Central memory CD4-positive, alpha-beta T cell (primary cell): ENCODE data around the gene CCDC136.
A peak's percentile ranks its signal among the peaks of the same experiment; 100 is the strongest.

ENCODE experiments used
- DNase-seq: peaks from one replicate; pipeline ENCODE4 v3.0.0; 2022
- total RNA-seq, 3 experiments: gene quantifications; one replicate each; lab custom pipeline; 2026; lab: John Stamatoyannopoulos, UW

Gene CCDC136
- 3.2 to 11.6 (median 9.1) reads per million in 3 experiments for total RNA-seq

DNA sequence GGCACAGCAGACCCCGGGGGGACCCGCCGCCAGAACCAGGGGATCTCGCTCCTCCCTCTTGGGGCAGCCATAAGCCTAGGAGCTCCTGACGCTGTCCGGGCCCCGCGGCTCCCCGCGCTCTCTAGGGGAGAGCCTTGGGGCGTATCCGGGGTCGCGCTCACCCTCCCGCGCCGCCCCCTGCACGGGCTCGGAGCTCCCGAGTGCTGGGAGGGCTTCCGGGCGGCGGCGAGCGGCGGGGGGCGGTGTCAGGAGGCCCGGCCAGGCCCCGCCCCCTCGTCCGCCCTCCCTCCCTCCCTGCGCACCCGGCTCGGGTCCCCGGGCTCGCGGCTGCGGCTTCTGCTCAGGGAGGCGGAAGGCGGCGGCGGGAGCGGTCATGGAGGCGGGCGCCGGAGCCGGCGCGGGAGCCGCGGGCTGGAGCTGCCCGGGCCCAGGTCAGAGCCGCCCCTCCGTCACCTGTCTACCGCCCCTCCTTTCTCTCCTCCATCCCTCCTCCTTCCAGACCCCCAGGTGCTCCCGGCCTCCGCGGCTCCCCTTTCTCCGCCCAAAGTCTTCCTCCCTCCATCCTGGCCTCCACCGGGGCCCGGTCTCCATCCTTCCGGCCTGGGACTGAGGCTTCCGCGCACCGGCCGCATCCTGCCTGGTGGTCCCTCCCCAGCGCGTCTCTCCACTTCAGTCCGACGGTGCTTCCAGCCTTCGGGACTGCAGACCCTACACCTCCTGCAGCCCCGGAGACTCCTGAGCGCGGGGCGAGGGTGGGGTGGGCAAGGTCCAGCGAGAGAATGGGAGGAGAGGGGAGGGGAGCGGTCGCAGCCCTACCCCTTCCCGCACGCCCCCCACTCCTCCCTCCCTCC is at the start of gene CCDC136:
Gene CCDC136, plus strand, starts transcription at position 848 of the 851 bp plus-strand sequence. CDS start 444 bp downstream, outside the sequence.
- peak; percentile 76 for DNase-seq

GRCh38 chr7:128742206-128742605 is 49.6 kb upstream of the CCDC136 start:
- DNase-seq, result no peak

- DNase-seq, result no peak
These were observed 48.5 kb upstream of the CCDC136 start for GRCh38 chr7:128743112-128743772.

DNA sequence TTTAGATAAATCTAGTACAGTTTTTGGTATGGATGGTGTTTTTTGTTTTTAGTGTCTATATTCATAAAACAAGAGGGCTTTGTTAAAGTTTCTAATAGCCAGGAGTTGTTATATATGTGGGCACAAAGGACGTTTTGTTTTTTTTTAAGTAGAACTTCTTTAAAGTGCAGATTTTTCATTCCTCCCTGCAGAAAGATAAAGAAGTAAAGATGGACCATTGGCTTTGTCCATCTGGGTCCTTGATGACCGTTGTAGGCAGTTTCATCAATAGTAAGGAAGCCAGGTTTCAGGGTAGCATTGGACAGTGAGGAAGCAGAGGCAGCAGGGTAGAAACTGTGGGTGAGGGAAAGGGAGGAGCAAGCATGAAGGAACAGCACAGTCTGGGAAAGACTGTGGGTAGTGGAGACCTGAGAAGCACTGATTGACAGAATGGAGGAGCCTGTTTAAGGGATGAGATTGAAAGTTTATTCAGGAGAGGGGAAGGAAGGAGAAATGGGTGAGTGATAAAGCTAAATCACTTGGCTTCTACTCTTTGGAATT is 47.3 kb upstream of the CCDC136 start:
- no peak for DNase-seq

DNA sequence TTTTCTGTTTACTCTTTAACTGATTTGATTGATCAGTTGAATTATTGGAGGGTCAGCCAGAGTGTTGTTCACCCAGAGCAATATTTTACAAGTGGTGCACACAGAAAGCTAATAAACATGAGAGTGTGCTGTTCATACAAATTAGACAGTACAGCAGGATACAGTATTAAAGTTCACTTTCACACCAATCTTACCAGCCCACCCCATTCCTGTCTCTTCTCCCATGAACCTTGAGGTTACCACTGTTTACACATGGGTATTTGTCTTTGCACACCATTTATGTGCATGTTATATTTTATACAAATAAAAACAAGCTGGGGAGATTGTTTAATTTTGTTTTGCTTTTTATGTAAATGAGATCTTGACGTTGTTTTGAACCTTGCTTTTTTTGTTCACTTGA is 46.1 kb upstream of the CCDC136 start:
- no peak for DNase-seq

GRCh38 chr7:128747327-128748079 is 44.3 kb upstream of the CCDC136 start:
- no peak for DNase-seq

DNA sequence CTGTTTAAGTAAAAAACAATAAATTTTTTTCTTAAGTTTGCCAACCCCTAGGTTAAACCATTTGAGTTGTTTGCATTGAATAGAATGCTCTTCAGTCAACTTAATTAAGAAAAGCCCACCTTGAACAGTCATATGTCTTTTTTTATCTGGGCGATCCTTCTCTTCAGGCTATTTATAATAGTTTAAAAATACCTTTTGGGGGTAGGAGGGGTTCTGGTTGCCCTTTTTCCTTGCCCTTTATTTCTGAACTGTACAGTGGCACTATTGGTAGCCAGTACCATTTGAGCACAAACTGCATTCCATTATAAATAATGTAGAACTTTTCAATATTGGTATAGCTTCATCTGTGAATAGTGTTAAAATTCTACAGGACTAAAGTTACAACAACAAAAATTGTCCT is 39.5 kb upstream of the CCDC136 start:
- DNase-seq, result no peak

- DNase-seq, result no peak
These were observed 36.5 kb upstream of the CCDC136 start for GRCh38 chr7:128755075-128755818.

DNA sequence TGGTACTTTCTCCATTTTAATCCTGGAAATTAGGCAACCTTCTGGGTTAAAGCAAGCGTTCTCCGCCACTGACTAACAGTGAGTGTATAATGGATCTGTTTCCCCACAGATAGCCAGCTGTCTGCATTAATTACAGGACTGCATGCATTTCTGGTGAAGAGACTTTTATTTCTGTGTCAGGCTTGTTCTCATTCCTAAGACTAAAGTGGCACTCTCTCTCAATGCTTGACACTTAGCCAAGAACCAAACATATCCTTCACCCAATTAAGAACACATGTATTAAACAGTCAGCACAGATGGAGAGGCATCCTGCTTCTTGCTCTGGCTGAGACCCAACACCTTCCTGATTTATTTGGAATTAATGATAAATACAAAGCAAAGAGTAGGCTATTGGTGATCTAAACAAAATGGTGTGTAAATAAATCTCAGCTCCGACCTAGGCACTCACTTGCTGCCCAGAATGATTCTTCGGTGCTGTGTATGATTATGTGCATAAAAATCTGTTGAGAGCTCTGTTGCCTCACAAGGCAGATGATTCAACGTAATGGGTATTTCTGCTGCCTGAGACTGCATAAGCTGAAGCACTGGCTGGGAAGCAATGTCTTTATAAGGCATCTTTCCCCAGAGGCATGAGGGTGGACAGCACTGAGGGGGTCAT is 35.8 kb upstream of the CCDC136 start:
- no peak for DNase-seq

- DNase-seq, result no peak
These were observed 34.6 kb upstream of the CCDC136 start for GRCh38 chr7:128757203-128757602.

GRCh38 chr7:128758553-128758952 is 33.2 kb upstream of the CCDC136 start:
- no peak for DNase-seq

GRCh38 chr7:128759242-128759641 is 32.5 kb upstream of the CCDC136 start:
- DNase-seq, result no peak

- no peak for DNase-seq
These were observed 28.2 kb upstream of the CCDC136 start for GRCh38 chr7:128763541-128763940.

- DNase-seq, result no peak
These were observed 24.2 kb upstream of the CCDC136 start for GRCh38 chr7:128767475-128768110.

GRCh38 chr7:128770233-128770632 is 21.5 kb upstream of the CCDC136 start:
- no peak for DNase-seq

DNA sequence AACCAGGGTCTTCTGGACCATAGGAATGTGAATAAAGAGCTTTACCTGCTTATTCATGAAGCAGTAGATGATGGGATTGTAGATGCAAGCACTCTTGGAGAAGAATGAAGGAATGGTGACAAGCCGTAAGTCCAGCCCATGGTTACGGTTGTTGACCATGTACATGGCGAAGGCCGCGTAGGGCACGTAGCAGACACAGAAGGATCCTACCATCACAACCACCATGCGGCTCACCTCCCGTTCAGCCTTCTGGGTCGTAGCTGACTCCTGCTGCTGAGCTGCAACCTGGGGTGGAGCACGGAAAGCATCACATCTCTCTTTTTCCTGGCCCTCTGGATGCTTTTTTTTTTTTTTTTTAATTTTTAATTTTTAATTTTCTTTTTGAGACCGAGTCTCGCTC is 18.2 kb upstream of the CCDC136 start:
- DNase-seq, result no peak

DNA sequence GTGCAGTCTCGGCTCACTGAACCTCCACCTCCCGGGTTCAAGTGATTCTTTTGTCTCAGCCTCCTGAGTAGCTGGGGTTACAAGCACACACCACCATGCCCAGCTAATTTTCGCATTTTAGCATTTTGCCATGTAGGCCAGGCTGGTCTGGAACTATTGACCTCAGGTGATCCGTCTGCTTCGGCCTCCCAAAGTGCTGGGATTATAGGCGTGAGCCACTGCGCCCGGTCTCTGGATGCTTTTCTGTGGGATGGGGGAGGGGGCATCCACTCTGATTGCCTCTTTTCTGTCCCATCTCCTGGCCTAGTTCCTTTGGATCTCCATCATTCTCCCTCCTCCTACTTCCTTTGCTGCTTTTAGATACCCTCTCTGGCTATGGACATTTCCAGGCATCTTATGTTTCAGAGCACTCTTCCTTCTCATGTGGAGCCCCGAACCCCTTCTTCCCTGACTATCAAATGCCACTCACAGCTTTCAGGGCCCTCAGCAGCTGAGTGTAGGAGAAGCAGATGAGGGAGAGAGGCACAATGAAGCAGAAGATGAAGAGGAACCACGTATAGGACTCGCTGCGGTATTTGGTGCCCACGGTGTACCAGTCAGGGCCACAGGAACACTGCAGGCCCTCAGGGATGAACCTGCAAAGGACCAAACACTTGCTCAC is 17.6 kb upstream of the CCDC136 start:
- DNase-seq, result no peak

GRCh38 chr7:128774921-128775320 is 16.8 kb upstream of the CCDC136 start:
- no peak for DNase-seq

- DNase-seq, result no peak
These were observed 15.9 kb upstream of the CCDC136 start, which contains the start of gene OPN1SW for GRCh38 chr7:128775744-128776474. Gene OPN1SW, minus strand, starts transcription at chr7:128775794. Its CDS starts 13 bp downstream, at chr7:128775781.
